OCI-LY7 (cell line): Measurements from ENCODE around the gene DGKZ.

Experiments
- EZH2phosphoT487 ChIP-seq: fragments of 200-600 bp; sonication (generic); IDR thresholded peaks from 2 replicates; pipeline ENCODE4 v1.6.1; 2018; ENCODE audit warnings: low read depth, borderline replicate concordance, mild to moderate bottlenecking, mixed run types, antibody characterized with exemption, low read length, moderate library complexity, mixed read lengths
- TF ChIP-seq, protein P1 (sequence below): fragments of 200-600 bp; sonication (generic); conservative IDR thresholded peaks from 2 replicates; pipeline ENCODE4 v1.5.1; 2014; ENCODE audit warnings: mild to moderate bottlenecking, antibody characterized with exemption, low read length, moderate library complexity, mixed read lengths

DNA sequence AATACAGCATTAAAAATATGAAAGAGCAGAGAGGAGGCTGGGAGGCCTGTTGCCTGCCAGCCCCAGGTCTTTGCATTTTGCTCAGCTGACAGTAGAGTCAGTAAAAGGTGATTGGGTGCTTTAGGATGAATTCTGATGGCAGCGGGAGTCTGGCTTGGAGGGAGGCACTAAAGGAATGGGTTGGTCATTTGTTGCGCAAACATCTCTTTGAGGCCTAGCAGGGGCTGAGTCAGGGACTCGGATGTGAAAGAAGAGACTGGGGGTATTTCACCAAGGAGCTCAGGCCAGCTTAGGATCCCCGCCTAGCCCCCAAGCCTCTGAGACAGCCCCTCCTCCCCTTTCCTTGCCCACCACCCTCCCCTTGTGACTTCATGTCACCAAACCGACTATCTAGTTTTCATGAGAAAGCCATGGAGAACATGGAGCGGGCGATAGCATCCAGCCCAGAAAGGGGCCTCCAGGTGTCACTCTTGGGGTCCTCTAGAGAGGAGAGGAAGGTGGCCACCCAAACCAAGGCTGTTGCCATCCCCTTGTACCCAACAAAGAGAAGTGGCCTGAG lies 9.7 kb downstream of the DGKZ start:
- TF ChIP-seq, protein P1, sequence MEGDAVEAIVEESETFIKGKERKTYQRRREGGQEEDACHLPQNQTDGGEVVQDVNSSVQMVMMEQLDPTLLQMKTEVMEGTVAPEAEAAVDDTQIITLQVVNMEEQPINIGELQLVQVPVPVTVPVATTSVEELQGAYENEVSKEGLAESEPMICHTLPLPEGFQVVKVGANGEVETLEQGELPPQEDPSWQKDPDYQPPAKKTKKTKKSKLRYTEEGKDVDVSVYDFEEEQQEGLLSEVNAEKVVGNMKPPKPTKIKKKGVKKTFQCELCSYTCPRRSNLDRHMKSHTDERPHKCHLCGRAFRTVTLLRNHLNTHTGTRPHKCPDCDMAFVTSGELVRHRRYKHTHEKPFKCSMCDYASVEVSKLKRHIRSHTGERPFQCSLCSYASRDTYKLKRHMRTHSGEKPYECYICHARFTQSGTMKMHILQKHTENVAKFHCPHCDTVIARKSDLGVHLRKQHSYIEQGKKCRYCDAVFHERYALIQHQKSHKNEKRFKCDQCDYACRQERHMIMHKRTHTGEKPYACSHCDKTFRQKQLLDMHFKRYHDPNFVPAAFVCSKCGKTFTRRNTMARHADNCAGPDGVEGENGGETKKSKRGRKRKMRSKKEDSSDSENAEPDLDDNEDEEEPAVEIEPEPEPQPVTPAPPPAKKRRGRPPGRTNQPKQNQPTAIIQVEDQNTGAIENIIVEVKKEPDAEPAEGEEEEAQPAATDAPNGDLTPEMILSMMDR = no peak
- no peak for TF ChIP-seq EZH2phosphoT487
